Activated CD8-positive, alpha-beta memory T cell treated with anti-CD3 and anti-CD28 coated beads, Interleukin-2, amount 10 ng/mL, durations not matched to agents 7 days and 5 days (primary cell): ENCODE data around the gene YTHDC2. TPM values are rescaled to one million over a fixed set of nuclear protein-coding genes. Genes with fewer than 3 reads are reported as not detected.

Experiments
- ATAC-seq: fragments of 150-1000 bp; cut with Tn5 transposase; one replicate; pipeline ENCODE4 v1.10.0; 2021; ENCODE audit warnings: moderate library complexity
- CTCF ChIA-PET: fragments of 350-600 bp; sonication (Branson Sonifier 250); formaldehyde crosslinking; loops from one replicate; lab custom pipeline; 2021; ENCODE audit warnings: antibody characterized with exemption; lab: Charles Lee
- DNase-seq: peaks from one replicate; pipeline ENCODE4 v3.0.0-alpha.2; 2020
- H3K27ac Mint-ChIP-seq: one replicate; pipeline ENCODE4 v1.8.0; 2021; ENCODE audit warnings: mild to moderate bottlenecking, mixed read lengths
- H3K27me3 Mint-ChIP-seq: one replicate; pipeline ENCODE4 v1.8.0; 2021; ENCODE audit warnings: mixed read lengths
- H3K36me3 Mint-ChIP-seq: one replicate; pipeline ENCODE4 v1.8.0; 2021; ENCODE audit warnings: mild to moderate bottlenecking, mixed read lengths
- H3K4me1 Mint-ChIP-seq: one replicate; pipeline ENCODE4 v1.8.0; 2021; ENCODE audit warnings: mixed read lengths
- H3K4me3 Mint-ChIP-seq: one replicate; pipeline ENCODE4 v1.8.0; 2021; ENCODE audit warnings: mild to moderate bottlenecking, moderate library complexity, mixed read lengths
- H3K9me3 Mint-ChIP-seq: one replicate; pipeline ENCODE4 v1.8.0; 2022; ENCODE audit warnings: low read depth, mixed read lengths
- total RNA-seq, 2 experiments: library from RNA; stranded (reverse); gene quantifications; one replicate each; pipeline ENCODE4 v1.2.3, GENCODE V29; 2021

YTHDC2 gene
- total RNA-seq, 2 experiments from 2014 or later = 27.6 to 32.8 TPM

DNA sequence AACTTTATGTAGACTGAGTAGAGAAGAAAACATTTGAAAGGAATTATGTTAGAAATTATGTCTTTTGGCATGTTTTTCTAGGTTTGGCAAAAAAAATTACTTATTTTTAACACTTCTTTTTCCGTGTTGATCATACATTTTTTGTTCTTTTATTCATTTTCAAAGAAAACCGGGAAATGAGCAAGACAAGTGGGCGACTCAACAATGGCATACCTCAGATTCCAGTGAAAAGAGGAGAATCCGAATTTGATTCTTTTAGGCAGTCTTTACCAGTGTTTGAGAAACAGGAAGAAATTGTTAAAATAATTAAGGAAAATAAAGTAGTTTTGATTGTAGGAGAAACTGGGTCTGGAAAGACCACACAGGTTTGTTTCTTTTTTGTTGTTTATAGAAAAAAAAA, 12.9 kb downstream of the YTHDC2 start:
- Mint-ChIP-seq H3K4me3 (no peak overlapping the region), H3K4me1 (peaks cover 17% of the 10 kb centered on the region), H3K27me3 (no peaks in the 10 kb centered on the region), H3K36me3 (peaks cover 33% of the 10 kb centered on the region), H3K9me3 (peaks cover 9% of the 10 kb centered on the region), H3K27ac (no peak overlapping the region)
- ATAC-seq = no peak
- CTCF ChIA-PET = no interaction called here
- DNase-seq = no peak

DNA sequence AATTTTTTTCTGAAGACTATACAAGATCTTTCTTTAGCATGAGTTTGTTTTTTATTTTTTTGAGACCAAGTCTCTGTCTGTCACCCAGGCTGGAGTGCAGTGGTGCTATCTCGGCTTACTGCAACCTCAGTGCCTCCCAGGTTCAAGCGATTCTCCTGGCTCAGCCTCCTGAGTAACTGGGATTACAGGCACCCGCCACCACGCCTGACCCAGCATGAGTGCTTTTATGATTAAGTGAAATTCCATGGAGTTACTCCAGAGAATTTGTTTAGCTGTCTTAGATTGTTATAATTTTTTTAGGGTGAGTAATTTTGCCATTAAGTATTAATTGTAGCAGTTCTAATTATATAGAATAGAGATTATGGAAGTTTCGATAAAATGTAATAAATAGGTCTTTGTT, 14.3 kb downstream of the YTHDC2 start:
- no peak overlapping the region for H3K4me3 Mint-ChIP-seq
- no peaks in the 10 kb centered on the region for H3K27me3 Mint-ChIP-seq
- peaks cover 9% of the 10 kb centered on the region for H3K9me3 Mint-ChIP-seq
- ATAC-seq = no peak
- H3K4me1 Mint-ChIP-seq = peaks cover 16% of the 10 kb centered on the region
- DNase-seq = no peak
- CTCF ChIA-PET = no interaction called here
- peaks cover 40% of the 10 kb centered on the region for H3K36me3 Mint-ChIP-seq
- no peak overlapping the region for H3K27ac Mint-ChIP-seq

DNA sequence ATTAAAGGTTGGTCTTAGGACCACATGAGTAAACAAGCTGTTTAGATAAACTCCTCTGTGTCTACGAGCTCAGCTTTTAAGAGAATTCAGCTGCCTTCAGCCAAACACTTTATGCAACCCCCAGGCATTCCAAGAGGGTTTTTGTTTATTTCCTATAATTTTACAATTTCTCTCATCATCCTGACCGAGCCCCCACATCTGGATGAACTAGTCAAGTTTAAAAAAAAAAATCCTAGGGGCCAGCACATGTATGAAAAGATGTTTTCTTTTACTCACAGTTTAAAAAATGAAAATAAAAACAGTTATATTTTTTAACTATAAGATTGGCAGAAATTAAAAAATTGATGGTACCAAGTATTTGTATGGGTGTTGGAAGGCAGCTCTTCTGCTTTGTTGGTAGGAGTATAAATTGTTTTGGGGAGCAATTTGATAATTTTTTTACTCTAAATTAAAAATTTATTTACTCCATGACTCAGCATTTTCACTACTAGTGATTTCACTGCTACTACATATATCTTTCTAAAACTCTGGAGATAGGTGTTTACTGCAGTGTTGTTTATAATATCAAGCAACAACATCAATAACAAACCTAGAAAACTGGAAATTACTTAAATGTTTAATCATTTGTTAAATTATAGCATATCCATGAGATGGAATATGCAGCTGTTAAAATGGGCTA, 18.1 kb downstream of the YTHDC2 start:
- no peak for ATAC-seq
- CTCF ChIA-PET = no interaction called here
- H3K27me3 Mint-ChIP-seq = no peaks in the 10 kb centered on the region
- DNase-seq = no peak
- H3K9me3 Mint-ChIP-seq = peaks cover 9% of the 10 kb centered on the region
- no peak overlapping the region for H3K4me3 Mint-ChIP-seq
- H3K36me3 Mint-ChIP-seq = peaks cover 52% of the 10 kb centered on the region
- H3K27ac Mint-ChIP-seq = no peak overlapping the region
- H3K4me1 Mint-ChIP-seq = no peaks in the 10 kb centered on the region

DNA sequence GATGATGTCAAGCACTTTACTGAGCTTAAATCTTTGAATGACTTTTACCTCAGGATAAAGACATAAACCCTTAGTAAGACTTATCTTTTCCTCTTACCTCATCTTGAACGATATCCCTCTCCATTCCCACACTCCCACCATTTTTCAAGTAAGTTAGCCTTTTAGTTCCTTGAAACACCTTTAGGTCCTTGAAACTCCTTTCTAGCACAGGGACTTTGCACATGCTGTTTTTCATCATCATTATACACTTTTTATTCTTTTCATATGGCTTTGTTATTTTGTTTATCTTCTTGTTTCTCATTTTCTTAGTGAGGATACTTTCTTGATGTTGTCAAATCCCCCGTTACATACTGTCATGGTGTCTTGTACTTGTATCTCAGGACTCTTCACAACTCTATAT, 24.8 kb downstream of the YTHDC2 start:
- H3K4me3 Mint-ChIP-seq = no peak overlapping the region
- no peaks in the 10 kb centered on the region for H3K4me1 Mint-ChIP-seq
- no peaks in the 10 kb centered on the region for H3K9me3 Mint-ChIP-seq

DNA sequence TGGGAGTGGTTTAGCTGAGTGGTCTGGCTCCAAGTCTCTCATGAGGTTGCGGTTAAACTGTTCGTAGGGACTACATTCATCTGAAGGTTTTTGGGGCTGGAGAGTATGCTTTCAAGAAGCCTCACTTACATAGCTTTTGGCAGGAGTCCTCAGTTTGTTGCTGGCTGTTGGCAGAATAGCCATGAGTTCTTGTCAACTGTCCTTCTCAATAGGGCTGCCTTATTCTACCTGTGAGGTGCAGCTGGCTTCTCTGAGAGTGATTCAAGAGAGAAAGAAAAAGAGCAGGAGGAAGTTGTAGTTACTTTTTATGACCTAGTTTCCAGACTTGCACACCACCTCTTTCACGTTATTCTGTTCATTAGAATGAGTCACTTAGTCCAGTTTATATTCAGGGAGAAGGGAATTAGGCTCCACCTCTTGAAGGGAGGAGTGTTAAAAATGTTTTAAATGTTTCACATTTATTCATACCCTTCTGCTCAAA, 33.2 kb downstream of the YTHDC2 start:
- CTCF ChIA-PET = no interaction called here
- peaks cover 52% of the 10 kb centered on the region for H3K36me3 Mint-ChIP-seq
- no peaks in the 10 kb centered on the region for H3K9me3 Mint-ChIP-seq
- DNase-seq (no peak), ATAC-seq (no peak)
- no peak overlapping the region for H3K27ac Mint-ChIP-seq
- peaks cover 16% of the 10 kb centered on the region for H3K4me1 Mint-ChIP-seq
- no peaks in the 10 kb centered on the region for H3K27me3 Mint-ChIP-seq
- no peak overlapping the region for H3K4me3 Mint-ChIP-seq

More for the DNA sequence above, 24.8 kb downstream of the YTHDC2 start:
- no peak for ATAC-seq
- no peaks in the 10 kb centered on the region for H3K27me3 Mint-ChIP-seq
- H3K27ac Mint-ChIP-seq = no peak overlapping the region
- DNase-seq = no peak
- CTCF ChIA-PET = interaction anchor here (1.3 to 1.6 kb wide), 2 partner anchors 13 to 74 kb away, joined by 3 to 4 read pairs; no protein-coding TSS in a partner anchor
- peaks cover 41% of the 10 kb centered on the region for H3K36me3 Mint-ChIP-seq

DNA sequence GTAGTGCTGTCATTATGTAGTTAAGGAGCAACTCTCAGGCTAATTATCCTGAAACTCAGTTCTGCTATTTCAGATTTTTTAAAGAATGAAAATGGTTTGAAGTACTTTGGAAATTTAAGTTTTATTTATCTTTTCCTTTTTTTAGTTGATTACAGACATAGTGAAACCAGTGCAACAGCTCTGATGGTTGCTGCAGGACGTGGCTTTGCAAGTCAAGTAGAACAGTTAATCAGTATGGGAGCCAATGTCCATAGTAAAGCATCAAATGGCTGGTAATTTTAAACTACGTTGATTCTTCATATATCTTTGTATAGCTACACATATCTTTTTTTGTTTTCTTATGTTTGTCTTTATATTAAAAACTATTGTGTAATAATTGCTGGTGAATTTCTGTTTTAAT, 34.9 kb downstream of the YTHDC2 start:
- Mint-ChIP-seq H3K4me3 (no peak overlapping the region), H3K27me3 (no peaks in the 10 kb centered on the region), H3K36me3 (peaks cover 55% of the 10 kb centered on the region), H3K4me1 (peaks cover 16% of the 10 kb centered on the region), H3K9me3 (no peaks in the 10 kb centered on the region), H3K27ac (no peak overlapping the region)
- DNase-seq (no peak), ATAC-seq (peak; percentile 49)
- CTCF ChIA-PET = interaction anchor here (1.3 kb wide), 1 partner anchor 57 kb away, joined by 3 read pairs; no protein-coding TSS in a partner anchor

DNA sequence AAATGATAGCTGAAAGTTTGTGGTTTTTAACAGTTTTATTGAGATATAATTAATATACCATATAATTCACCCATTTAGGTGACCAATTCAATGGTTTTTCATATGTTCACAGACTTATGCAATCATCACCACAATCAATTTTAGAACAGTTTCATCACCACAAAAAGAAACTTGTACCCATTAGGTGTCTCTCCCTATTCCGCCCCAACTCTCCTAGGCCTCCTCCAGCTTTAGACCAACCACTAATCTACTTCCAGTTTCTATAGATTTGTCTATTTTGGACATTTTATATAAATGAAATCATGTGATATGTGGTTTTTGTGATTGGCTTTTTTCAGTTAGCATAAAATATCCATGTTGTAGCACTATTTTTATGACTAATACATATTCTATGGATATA, 38.6 kb downstream of the YTHDC2 start:
- ATAC-seq = no peak
- Mint-ChIP-seq H3K4me1 (peaks cover 6% of the 10 kb centered on the region), H3K4me3 (no peak overlapping the region), H3K27ac (no peak overlapping the region), H3K36me3 (peaks cover 46% of the 10 kb centered on the region), H3K27me3 (no peaks in the 10 kb centered on the region), H3K9me3 (no peaks in the 10 kb centered on the region)
- CTCF ChIA-PET = no interaction called here
- no peak for DNase-seq

DNA sequence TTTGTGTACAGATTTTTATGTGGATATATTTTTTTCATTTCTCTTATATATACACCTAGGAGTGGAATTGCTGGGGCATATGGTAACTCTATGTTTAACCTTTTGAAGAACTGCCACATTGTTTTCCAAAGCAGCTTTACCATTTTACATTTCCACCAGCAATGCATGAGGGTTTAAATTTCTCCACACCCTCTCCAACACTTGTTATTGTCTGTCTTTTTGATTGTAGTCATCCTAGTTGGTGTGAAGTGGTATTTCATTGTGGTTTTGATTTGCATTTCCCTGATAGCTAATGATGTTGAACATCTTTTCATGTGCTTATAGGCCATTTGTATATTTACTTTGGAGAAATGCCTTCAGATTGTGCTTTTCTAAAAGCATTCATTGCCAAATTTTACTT, 39.1 kb downstream of the YTHDC2 start:
- H3K27me3 Mint-ChIP-seq = no peaks in the 10 kb centered on the region
- peaks cover 2% of the 10 kb centered on the region for H3K4me1 Mint-ChIP-seq
- DNase-seq (no peak), ATAC-seq (no peak)
- no peak overlapping the region for H3K4me3 Mint-ChIP-seq
- no peaks in the 10 kb centered on the region for H3K9me3 Mint-ChIP-seq
- H3K27ac Mint-ChIP-seq = no peak overlapping the region
- CTCF ChIA-PET = no interaction called here
- peaks cover 43% of the 10 kb centered on the region for H3K36me3 Mint-ChIP-seq

DNA sequence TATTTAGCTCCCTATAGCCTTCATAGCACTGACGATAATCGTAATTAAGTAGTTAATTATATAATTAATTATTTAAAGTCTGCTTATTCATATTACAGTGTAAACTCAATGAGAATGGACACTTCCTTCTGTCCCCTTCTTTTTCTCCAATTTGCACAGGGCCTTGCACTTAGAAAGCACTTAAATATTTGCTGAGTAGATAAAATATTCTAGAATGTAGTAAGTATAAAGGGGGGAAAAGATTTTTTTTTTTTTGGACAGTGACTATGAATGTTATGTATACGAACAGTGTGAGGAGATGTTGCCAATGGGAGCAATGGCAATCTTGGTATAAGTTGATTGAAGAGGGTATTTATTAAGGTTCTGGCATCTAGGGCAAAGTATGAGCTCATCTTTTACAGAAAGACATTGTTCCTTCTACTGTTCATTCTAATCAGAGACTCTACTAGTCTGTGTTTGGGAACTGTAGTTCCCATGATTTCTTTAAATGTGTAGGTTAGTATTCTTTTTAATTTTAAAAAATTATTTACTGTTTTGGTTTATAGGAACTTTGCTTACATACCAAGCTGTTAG, 49.4 kb downstream of the YTHDC2 start:
- no peaks in the 10 kb centered on the region for H3K27me3 Mint-ChIP-seq
- no peak for DNase-seq
- H3K36me3 Mint-ChIP-seq = peaks cover 44% of the 10 kb centered on the region
- no peak for ATAC-seq
- no peak overlapping the region for H3K27ac Mint-ChIP-seq
- no peaks in the 10 kb centered on the region for H3K4me1 Mint-ChIP-seq
- CTCF ChIA-PET = interaction anchor here (1.4 kb wide), 1 partner anchor 22 kb away, joined by 3 read pairs; no protein-coding TSS in a partner anchor
- H3K9me3 Mint-ChIP-seq = no peaks in the 10 kb centered on the region
- no peak overlapping the region for H3K4me3 Mint-ChIP-seq

DNA sequence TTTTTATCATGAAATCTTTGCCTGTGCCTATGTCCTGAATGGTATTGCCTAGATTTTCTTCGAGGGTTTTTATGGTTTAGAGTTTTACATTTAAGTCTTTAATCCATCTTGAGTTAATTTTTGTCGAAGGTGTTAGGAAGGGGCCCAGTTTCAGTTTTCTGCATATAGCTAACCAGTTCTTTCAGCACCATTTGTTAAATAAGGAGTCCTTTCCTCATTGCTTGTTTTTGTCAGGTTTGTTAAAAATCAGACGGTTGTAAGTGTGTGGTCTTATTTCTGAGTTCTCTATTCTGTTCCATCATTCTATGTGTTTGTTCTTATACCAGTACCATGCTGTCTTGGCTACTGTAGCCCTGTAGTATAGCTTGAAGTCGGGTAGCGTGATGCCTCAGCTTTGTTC, 55.9 kb downstream of the YTHDC2 start:
- no peak for DNase-seq
- no peak for ATAC-seq
- CTCF ChIA-PET = no interaction called here
- Mint-ChIP-seq H3K27me3 (no peaks in the 10 kb centered on the region), H3K27ac (no peak overlapping the region), H3K4me3 (no peak overlapping the region), H3K36me3 (peaks cover 70% of the 10 kb centered on the region), H3K9me3 (peaks cover 7% of the 10 kb centered on the region), H3K4me1 (peaks cover 5% of the 10 kb centered on the region)

DNA sequence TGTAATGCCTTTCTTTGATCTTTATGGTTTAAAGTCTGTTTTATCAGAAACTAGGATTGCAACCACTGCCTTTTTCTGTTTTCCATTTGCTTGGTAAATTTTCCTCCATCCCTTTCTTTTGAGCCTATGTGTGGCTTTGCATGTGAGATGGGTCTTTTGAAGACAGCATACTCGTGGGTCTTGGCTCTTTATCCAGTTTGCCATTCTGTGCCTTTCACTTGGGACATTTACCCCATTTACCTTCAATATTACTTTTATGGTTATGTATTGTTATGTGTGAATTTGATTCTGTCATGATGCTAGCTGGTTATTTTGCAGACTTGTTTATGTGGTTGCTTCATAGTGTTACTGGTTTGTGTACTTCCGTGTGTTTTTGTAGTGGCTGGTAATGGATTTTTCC, 59.2 kb downstream of the YTHDC2 start:
- DNase-seq (no peak), ATAC-seq (no peak)
- peaks cover 69% of the 10 kb centered on the region for H3K36me3 Mint-ChIP-seq
- peaks cover 7% of the 10 kb centered on the region for H3K9me3 Mint-ChIP-seq
- H3K4me1 Mint-ChIP-seq = peaks cover 8% of the 10 kb centered on the region
- no peaks in the 10 kb centered on the region for H3K27me3 Mint-ChIP-seq
- no peak overlapping the region for H3K27ac Mint-ChIP-seq
- no peak overlapping the region for H3K4me3 Mint-ChIP-seq
- CTCF ChIA-PET = no interaction called here

DNA sequence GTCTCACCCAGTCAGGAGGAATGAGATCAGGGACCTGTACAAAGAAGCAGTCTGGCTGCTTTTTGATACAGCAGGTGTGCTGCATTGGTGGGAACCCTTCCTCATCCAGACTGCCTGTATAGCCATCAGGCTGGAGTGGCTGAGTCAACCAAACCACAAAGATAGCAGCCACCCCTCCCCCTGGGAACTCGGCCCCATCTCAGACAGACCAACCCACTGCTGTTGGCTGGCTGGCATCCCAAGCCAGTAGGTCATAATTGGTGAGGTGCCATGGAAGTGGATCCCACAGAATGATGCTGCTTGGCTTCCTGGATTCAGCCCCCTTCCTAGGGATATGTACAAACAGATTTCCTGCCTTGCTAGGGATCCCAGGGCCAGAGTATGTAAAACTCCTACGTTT, 60.9 kb downstream of the YTHDC2 start:
- peaks cover 8% of the 10 kb centered on the region for H3K4me1 Mint-ChIP-seq
- H3K36me3 Mint-ChIP-seq = peaks cover 59% of the 10 kb centered on the region
- H3K4me3 Mint-ChIP-seq = no peak overlapping the region
- DNase-seq (no peak), ATAC-seq (no peak)
- CTCF ChIA-PET = no interaction called here
- H3K27ac Mint-ChIP-seq = no peak overlapping the region
- H3K27me3 Mint-ChIP-seq = no peaks in the 10 kb centered on the region
- H3K9me3 Mint-ChIP-seq = peaks cover 7% of the 10 kb centered on the region

DNA sequence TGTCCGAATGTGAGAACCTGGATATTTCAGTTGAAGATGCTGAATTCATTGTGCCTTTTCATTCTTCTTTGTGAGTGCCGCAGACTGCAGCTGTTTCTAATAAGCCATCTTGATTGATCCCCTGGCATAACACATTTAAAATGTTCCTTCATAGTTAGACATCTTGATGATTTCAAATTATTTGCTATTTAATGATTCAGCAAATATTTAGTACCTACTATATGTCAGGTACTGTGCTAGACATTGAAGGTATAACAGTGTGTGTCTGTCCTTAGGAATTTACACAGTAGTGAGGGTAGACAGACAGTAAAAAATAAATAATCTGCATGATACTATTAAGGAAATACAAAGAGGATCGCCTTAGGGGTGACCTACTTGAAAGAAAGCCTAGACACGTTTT, 61.6 kb downstream of the YTHDC2 start:
- ATAC-seq (no peak), DNase-seq (no peak)
- Mint-ChIP-seq H3K27ac (no peak overlapping the region), H3K4me1 (peaks cover 8% of the 10 kb centered on the region), H3K4me3 (no peak overlapping the region), H3K27me3 (no peaks in the 10 kb centered on the region), H3K9me3 (peaks cover 7% of the 10 kb centered on the region), H3K36me3 (peaks cover 55% of the 10 kb centered on the region)
- CTCF ChIA-PET = no interaction called here

DNA sequence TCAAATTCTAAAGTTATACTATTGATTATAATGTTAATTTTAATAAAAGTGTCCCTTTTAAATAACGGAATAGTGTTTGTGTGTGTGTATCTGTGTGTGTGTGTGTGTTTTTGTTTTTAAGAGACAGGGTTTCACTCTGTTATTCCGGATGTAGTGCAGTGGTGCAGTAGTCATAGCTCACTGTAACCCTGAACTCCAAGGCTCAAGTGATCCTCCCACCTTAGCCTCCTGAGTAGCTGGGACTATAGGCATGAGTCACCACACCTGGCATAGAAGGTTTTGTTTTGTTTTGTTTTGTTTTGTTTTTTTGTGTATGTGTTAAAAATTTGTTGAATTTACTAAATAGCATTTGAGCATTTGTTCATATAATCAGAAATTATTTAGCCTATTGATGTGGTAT, 64.6 kb downstream of the YTHDC2 start:
- ATAC-seq (peak; percentile 36), DNase-seq (no peak)
- CTCF ChIA-PET = no interaction called here
- Mint-ChIP-seq H3K36me3 (peaks cover 34% of the 10 kb centered on the region), H3K27me3 (no peaks in the 10 kb centered on the region), H3K9me3 (no peaks in the 10 kb centered on the region), H3K4me3 (no peak overlapping the region), H3K27ac (no peak overlapping the region), H3K4me1 (peaks cover 8% of the 10 kb centered on the region)
